Sigmoid colon (tissue), 7 donors: ENCODE data around the gene SNRPD3. TPM values are rescaled to one million over a fixed set of nuclear protein-coding genes. Genes with fewer than 3 reads are reported as not detected.
A peak's percentile ranks its signal among the peaks of the same experiment; 100 is the strongest.
"Not testable (repeated sequence)": the region's sequence is repeated elsewhere in the genome, so short reads cannot be mapped to it uniquely, and the experiment has no call there.

Source experiments
- DNase-seq: peaks from one replicate; pipeline ENCODE4 v3.0.0-alpha.2; 2019
- H3K27ac ChIP-seq, 4 donors: fragments of 200-600 bp; sonication (generic); one replicate each; pipeline ENCODE4 v1.5.1; 2016 to 2019; ENCODE audit warnings: mild to moderate bottlenecking in 1 of 4
- H3K27me3 ChIP-seq, 3 donors: fragments of 200-600 bp; sonication (generic); one replicate each; pipeline ENCODE4 v1.5.1; 2019; ENCODE audit warnings: mild to moderate bottlenecking in 1 of 3
- H3K36me3 ChIP-seq, 4 donors: fragments of 200-600 bp; sonication (generic); one replicate each; pipeline ENCODE4 v1.5.1; 2016 to 2019
- H3K4me1 ChIP-seq, 4 donors: fragments of 200-600 bp; sonication (generic); one replicate each; pipeline ENCODE4 v1.5.1; 2017 to 2019
- H3K4me3 ChIP-seq, 4 donors: fragments of 200-600 bp; sonication (generic); one replicate each; pipeline ENCODE4 v1.5.1; 2017 to 2019; ENCODE audit warnings: mild to moderate bottlenecking in 2 of 4, moderate library complexity in 1 of 4
- H3K9me3 ChIP-seq, 4 donors: fragments of 200-600 bp in 3 of 4; sonication (generic) in 3 of 4; one replicate each; pipeline versions ENCODE4 v1.5.1 to v1.6.1; 2013 to 2019
- EP300 ChIP-seq, 4 donors: sonication (generic); formaldehyde crosslinking; IDR thresholded peaks; one replicate each; pipeline ENCODE4 v1.6.1; 2017; ENCODE audit warnings: antibody characterized with exemption in 4 of 4
- POLR2A ChIP-seq, 2 donors: fragments of 450-650 bp; IDR thresholded peaks; one replicate each; pipeline ENCODE4 v1.6.1; 2016; ENCODE audit warnings: antibody characterized with exemption in 2 of 2, mild to moderate bottlenecking in 2 of 2, moderate library complexity in 2 of 2
- POLR2AphosphoS5 ChIP-seq, 4 donors: sonication (generic); formaldehyde crosslinking; IDR thresholded peaks; one replicate each; pipeline ENCODE4 v1.6.1; 2017; ENCODE audit warnings: antibody characterized with exemption in 4 of 4
- WGBS, 2 donors: extraction: QIAGEN DNeasy Blood & Tissue Kit; methylation state at CpG; one replicate each; pipeline ENCODE4 v1.1.7; 2013; 5-methylcytosine and 5-hydroxymethylcytosine counted together
- intact Hi-C: fragments of 100-400 bp; cut with DNase I; formaldehyde crosslinking; loops from one replicate; pipeline ENCODE4 v1.15.1; 2023
- polyA plus RNA-seq, 3 donors: library from polyadenylated mRNA; stranded (reverse); fragments of 200-250 nt; gene quantifications; one replicate each; pipeline ENCODE4 v1.2.3, GENCODE V29; 2013
- total RNA-seq, 4 donors: library from RNA; depleted of rRNA; stranded (reverse); fragments of >200 nt; gene quantifications; one replicate each; pipeline ENCODE4 v1.1.0, GENCODE V29; 2016
- TF ChIP-seq, protein P1 (sequence below), 4 experiments: fragments of 450-650 bp in 3 of 4; fragments of 200-600 bp in 1 of 4; IDR thresholded peaks; one replicate each; pipeline ENCODE4 v1.5.1; 2016 to 2019; ENCODE audit warnings: antibody characterized with exemption in 4 of 4, mild to moderate bottlenecking in 3 of 4, moderate library complexity in 2 of 4
- donor health status: healthy with polysubstance abuse.
- donor health status: Bipolar disorder and iron deficiency.
- donor health status: healthy.

SNRPD3 gene
- total and polyA plus RNA-seq, 7 donors: 104 to 159 (median 140) TPM

DNA sequence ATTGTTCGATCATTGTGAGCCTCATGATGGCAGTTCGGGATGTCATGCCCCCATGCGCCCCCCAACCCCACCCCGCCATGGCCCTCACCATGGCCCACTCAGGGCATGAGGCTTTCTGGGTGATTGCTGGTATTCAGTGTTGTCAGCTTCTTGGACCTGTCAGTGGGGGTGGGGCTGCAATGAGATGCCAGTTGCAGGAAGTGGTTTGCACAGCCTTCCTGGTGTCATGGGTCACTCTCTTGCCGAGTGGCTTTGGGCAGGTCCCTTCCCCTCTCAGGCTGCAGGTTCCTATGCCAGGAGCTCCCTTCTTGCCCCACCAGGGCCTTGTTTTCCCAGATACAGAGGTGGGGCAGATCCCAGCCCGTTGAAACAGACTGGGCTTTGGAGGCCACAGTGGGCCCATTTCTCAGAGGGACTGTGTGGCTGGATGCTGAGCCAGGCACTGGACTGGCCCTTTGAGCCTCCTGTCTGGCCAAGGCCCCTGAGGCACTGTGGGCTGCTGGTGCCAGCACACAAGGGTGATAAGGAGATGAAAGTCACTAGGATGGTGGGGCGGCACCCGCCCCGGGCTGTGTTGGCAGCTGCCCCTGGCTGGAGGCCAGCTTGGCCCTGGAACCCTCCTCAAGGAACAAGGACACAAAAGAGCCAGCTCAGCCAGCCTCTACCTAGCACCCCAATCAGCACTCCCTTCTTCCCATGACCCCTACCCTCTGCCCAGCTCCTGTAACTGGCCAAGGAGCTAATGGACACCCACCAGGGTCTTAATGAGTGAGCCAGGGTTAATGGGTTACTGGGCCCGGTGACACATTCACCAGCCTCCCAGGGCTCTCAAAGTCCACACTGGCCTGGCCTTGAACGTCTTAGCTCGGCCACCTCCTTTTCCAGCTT is 45.7 kb downstream of the SNRPD3 start:
- WGBS, 2 donors: 39 to 66% methylated on average over 12 of the region's 12 CpGs
- Histone ChIP-seq H3K27ac (no peak overlapping the region), H3K4me1 (peaks cover 0 to 20% (median 17%) of the 10 kb centered on the region in 4 donors), H3K27me3 (no peaks in the 10 kb centered on the region), H3K36me3 (no peaks in the 10 kb centered on the region), H3K9me3 (no peaks in the 10 kb centered on the region), H3K4me3 (no peak overlapping the region)
- DNase-seq: no peak
- intact Hi-C loops: no loop called here
- TF ChIP-seq POLR2A (IDR thresholded peaks at IDR 0.05): no peak
- TF ChIP-seq EP300 (IDR thresholded peaks at IDR 0.05): no peak
- TF ChIP-seq POLR2AphosphoS5 (IDR thresholded peaks at IDR 0.05): no peak
- TF ChIP-seq, protein P1, sequence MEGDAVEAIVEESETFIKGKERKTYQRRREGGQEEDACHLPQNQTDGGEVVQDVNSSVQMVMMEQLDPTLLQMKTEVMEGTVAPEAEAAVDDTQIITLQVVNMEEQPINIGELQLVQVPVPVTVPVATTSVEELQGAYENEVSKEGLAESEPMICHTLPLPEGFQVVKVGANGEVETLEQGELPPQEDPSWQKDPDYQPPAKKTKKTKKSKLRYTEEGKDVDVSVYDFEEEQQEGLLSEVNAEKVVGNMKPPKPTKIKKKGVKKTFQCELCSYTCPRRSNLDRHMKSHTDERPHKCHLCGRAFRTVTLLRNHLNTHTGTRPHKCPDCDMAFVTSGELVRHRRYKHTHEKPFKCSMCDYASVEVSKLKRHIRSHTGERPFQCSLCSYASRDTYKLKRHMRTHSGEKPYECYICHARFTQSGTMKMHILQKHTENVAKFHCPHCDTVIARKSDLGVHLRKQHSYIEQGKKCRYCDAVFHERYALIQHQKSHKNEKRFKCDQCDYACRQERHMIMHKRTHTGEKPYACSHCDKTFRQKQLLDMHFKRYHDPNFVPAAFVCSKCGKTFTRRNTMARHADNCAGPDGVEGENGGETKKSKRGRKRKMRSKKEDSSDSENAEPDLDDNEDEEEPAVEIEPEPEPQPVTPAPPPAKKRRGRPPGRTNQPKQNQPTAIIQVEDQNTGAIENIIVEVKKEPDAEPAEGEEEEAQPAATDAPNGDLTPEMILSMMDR (IDR thresholded peaks at IDR 0.05): no peak

DNA sequence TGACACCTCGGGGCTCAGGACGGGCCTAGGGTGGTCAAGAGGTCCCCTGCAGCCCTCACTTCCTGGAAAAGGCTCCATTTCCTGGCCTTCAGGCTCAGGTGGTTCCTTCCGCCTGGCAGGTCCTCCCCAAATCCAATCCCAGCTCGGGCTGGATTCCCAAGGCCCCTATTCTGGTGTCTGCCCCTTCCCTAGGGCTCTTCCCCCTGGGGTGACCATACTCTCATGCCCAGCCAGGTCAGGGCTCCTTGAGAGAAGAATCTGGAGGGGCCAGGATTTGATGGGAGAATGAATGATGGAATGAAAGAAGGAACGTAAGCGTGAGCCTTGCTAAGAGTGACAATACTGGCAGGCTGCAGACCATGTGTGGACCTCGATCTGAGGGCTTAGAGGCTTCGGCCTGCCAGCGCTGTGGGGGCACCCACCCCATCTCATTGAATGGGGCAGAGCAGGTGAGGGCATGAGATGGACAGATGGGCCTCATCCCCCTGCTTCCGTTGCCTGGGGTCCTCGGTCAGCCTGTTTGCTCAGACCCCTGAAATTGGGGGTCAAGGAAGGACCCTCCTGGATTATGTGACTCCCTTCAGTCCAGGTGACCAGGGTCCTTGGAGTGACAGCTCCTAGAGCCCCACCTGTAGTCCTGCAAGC is 46.4 kb downstream of the SNRPD3 start:
- H3K4me1 ChIP-seq: peaks cover 0 to 20% (median 17%) of the 10 kb centered on the region in 4 donors
- H3K9me3 ChIP-seq, H3K36me3 ChIP-seq, DNase-seq, H3K27me3 ChIP-seq, intact Hi-C loops, H3K4me3 ChIP-seq, H3K27ac ChIP-seq: not testable (repeated sequence)
- WGBS, 2 donors: 73 to 84% methylated on average over 11 of the region's 11 CpGs

DNA sequence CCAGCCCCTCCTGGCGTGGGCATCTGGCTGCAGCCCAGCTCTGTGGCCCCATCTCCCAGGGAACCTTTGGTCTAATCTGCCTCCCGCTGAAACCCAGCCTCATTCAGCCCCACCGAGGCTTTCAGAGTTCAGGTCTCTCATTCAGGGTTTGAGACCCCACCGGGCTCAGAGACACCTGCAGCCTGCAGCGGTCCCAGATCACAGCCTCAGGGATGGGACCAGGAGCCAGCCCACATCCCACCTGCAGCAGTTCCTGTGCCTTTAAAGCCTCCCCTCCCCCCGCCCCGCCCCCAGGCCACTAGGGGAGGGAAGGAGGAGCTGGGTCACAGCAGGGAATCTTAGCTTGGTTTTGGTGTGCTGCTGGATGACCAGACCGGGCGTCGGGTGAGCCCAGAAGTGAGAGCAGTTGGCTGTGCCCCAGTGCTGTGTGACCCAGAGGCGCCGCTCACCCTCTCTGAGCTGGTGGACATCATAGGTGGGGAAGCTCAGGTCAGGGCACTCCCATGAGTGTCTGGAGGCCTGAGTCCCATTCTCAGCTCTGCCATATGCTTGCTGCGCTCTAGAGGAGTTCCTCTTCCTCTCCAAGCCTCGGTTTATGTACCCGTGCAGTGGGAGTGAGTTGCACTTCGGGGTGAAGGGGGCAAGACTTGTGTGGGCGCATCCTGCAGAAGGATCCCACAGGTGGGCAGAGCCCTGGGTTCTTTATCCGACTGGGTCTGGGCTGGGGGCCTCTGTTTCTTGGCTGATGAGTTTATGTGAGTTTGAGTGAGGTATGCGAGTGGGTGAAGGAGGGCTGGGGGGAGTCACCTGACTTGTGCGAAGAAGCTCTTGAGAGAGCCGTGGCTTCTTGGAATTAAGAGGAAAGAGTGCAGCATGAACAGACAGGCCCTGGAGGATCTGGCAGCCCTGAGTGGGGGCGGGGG is 47.3 kb downstream of the SNRPD3 start, which contains the start of gene GGT1:
Gene GGT1 (plus strand): TSS at position 347 of the 923 bp plus-strand sequence. CDS start 7,889 bp downstream, outside the sequence.
- peak within 1 kb of the TSS in 3 of 4 donors; percentile 10 to 56 (median 38) for H3K27ac ChIP-seq

DNA sequence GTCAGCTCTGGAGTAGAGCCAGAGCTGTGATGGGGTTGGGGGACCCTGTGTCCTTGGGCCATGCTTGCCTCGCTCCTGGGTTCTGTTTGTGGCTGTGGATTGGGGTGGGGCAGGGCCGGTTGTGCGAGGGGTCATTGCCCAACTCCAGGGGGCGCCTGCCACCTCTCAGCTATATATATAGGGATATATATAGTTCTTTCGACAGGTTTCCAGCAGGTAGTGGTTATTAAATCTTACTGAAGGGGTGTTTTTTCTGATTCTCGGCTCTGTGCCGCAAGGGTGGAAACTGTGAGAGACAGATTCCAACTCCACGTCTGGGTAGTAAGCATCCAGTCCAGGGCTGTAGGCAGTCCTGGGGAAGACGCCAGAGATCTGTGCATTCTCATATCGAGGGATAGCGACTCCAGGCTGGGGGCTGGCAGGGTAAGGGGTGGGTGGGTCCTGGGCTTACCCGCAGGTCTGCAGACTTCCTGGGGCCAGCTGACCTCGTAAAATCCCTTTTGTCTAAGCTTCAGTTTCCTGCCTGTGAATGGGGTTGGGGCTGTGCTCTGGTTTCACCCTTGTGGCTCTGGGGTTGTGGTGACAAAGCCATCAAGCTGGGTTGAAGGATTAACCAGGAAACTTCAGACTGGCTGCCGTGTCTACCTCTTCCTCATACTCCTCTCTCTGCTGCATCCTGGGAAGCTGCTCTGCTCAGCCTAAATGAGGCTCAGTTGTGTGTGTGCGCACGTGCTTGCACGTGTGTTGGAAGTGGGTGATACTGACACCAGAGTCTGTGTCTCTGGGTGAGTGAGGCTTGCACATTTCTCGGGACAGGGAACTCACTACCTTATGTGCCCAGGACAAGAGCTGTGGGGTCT is 48.2 kb downstream of the SNRPD3 start:
- H3K36me3 ChIP-seq, H3K9me3 ChIP-seq, intact Hi-C loops, DNase-seq, H3K27me3 ChIP-seq: not testable (repeated sequence)
- WGBS, 2 donors: 13% methylated on average over 18 of the region's 18 CpGs
- peak overlapping the region in 3 of 4 donors; percentile 13 to 29 (median 15) for H3K4me3 ChIP-seq
- H3K4me1 ChIP-seq: peaks cover 0 to 20% (median 17%) of the 10 kb centered on the region in 4 donors
- H3K27ac ChIP-seq: peak overlapping the region in 3 of 4 donors; percentile 10 to 56 (median 38)

More for the DNA sequence above, 47.3 kb downstream of the SNRPD3 start, which contains the start of gene GGT1:
- H3K9me3 ChIP-seq, intact Hi-C loops, DNase-seq, H3K36me3 ChIP-seq, H3K27me3 ChIP-seq: not testable (repeated sequence)
- WGBS, 2 donors: 47 to 68% methylated on average over 22 of the region's 22 CpGs
- peak within 1 kb of the TSS in 3 of 4 donors; percentile 13 to 29 (median 15) for H3K4me3 ChIP-seq
- peaks cover 0 to 20% (median 17%) of the 10 kb centered on the region in 4 donors for H3K4me1 ChIP-seq

DNA sequence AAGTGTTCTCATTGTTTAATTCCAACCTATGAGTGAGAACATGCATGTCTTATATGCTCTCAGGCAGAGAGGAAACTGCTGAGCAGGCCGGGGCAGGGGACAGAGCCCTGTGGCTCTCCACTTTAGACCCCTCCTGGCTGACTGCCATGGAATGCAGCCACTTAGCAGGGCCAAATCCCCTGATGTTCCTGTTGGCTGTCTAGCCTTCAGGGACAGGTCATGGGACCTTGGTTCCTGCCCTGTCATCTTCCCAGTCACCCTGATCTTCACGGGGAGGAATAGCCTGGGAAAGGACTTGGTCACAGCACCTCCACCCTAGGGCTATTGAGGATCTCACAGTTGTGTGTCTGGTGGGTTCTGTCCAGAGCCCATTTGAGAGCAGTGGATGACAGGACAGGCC is 50.5 kb downstream of the SNRPD3 start:
- H3K4me3 ChIP-seq, intact Hi-C loops, H3K36me3 ChIP-seq, H3K27me3 ChIP-seq, H3K9me3 ChIP-seq, DNase-seq, H3K27ac ChIP-seq: not testable (repeated sequence)
- peaks cover 0 to 19% (median 17%) of the 10 kb centered on the region in 4 donors for H3K4me1 ChIP-seq
- 85 to 88% methylated on average over 2 of the region's 2 CpGs for WGBS, 2 donors

DNA sequence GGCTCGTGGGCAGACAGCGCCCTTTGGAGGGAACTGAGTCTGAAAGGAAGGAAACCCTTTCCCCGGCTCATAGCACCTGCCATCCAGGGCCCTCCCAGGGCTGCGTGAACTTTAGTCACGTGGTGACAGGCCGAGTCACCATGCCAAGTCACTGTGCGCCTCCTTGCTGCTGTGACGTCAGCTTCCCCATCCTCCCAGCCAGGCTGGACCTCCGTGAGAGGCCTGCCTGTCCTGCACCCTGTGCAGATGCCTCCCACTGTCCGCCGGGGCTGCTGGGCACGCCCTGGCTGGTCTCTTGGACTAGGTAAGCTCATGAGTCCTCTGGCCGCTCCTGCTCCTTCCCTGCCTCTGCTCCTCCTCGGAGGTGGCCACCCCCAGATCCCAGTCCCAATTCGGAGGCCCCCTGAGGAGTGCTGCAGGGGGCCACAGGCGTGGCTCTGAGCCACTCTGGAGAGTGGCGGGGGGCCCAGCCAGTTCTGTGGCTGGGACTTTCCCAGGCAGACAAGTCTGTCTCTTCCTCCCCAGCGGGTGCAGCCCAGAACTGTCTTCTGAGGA is 51.7 kb downstream of the SNRPD3 start:
- 46 to 51% methylated on average over 18 of the region's 18 CpGs for WGBS, 2 donors
- H3K36me3 ChIP-seq, H3K9me3 ChIP-seq, intact Hi-C loops, H3K27ac ChIP-seq, DNase-seq, H3K4me3 ChIP-seq, H3K27me3 ChIP-seq: not testable (repeated sequence)
- H3K4me1 ChIP-seq: peaks cover 0 to 16% (median 14%) of the 10 kb centered on the region in 4 donors

DNA sequence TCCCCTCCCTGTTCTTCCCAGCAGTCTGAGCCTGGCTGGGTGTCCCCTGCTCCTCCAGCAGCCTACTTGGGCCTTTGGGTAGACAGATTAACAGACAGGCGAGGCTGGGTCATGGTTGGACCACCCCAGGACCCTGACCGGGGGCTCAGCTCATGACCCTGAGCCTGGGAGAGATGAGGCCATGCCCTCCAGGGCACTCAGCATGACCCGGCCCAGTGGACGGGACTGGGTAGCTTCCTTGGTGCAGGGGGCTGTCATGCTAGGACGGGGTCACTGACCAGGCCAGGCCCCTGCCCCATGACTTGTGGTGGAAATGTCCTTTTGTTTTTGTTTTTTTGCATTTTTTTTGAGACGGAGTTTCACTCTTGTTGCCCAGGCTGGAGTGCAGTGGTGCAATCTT is 52.5 kb downstream of the SNRPD3 start:
- H3K27ac ChIP-seq, H3K27me3 ChIP-seq, DNase-seq, H3K36me3 ChIP-seq, intact Hi-C loops, H3K4me3 ChIP-seq, H3K9me3 ChIP-seq: not testable (repeated sequence)
- peaks cover 0 to 12% (median 10%) of the 10 kb centered on the region in 4 donors for H3K4me1 ChIP-seq
- WGBS, 2 donors: 86 to 93% methylated on average over 6 of the region's 6 CpGs

DNA sequence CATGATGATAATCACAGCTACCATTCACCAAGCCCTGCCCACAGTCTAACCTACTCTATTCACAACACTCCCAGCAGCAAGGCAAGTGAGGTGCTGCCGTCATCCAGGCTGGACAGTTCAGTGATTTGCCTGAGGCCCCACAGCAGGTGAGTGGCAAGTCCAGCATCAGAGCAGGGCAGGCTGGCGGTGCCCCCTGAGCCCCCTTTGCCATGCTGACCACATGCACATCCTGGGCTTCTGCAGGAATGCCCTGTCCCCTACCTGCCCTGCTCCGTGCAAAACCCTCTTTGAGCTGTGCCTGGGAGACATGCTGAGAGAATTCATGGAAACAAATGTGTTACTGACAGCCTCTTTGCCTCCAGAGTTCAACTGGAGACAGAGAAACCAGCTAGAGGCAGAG is 54.1 kb downstream of the SNRPD3 start:
- intact Hi-C loops, H3K36me3 ChIP-seq, H3K4me1 ChIP-seq, H3K9me3 ChIP-seq, H3K4me3 ChIP-seq, H3K27ac ChIP-seq, DNase-seq, H3K27me3 ChIP-seq: not testable (repeated sequence)
- 92% methylated on average over 3 of the region's 3 CpGs for WGBS, 2 donors

DNA sequence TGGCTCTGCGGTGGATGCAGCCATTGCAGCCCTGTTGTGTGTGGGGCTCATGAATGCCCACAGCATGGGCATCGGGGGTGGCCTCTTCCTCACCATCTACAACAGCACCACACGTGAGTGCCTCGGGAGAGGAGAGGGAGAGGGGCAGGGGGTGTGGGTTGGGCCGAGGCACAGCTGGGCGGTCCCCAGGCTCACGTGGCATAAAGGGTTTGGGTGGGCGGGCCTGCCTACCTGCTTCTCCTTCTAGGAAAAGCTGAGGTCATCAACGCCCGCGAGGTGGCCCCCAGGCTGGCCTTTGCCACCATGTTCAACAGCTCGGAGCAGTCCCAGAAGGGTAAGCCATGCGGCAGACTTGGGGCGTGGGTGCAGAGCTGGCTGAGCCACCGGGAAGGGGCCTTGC is 59.0 kb downstream of the SNRPD3 start:
- WGBS, 2 donors: 88% methylated on average over 15 of the region's 15 CpGs
- H3K36me3 ChIP-seq, H3K4me3 ChIP-seq, H3K4me1 ChIP-seq, H3K9me3 ChIP-seq, DNase-seq, H3K27me3 ChIP-seq, H3K27ac ChIP-seq, intact Hi-C loops: not testable (repeated sequence)
